A549 (cell line): Measurements from ENCODE around the gene SIVA1. TPM values are rescaled to one million over a fixed set of nuclear protein-coding genes. Genes with fewer than 3 reads are reported as not detected.

Experiments
- ATAC-seq, 2 experiments: fragments of 200-7000 bp in 1 of 2; fragments of >200 bp in 1 of 2; cut with Nextera tagmentation in 1 of 2; cut with Tn5 transposase in 1 of 2; 3 replicates each; pipeline versions ENCODE4 v1.8.0 to v1.9.1; 2018 to 2020; ENCODE audit warnings: mild to moderate bottlenecking in 1 of 2, moderate library complexity in 1 of 2
- CTCF ChIA-PET: fragments of 300-600 bp; sonication (Branson Sonifier 250); formaldehyde crosslinking; extraction: SDS; loops from one replicate; lab custom pipeline; 2021; ENCODE audit warnings: antibody characterized with exemption, inconsistent platforms; lab: Yijun Ruan, JAX
- POLR2A ChIA-PET: fragments of 350-600 bp; formaldehyde crosslinking; extraction: SDS; loops from one replicate; lab custom pipeline; 2021; ENCODE audit warnings: antibody characterized with exemption, inconsistent platforms; lab: Yijun Ruan, JAX
- DNase-seq, 2 experiments: peaks; one replicate each; pipeline versions ENCODE4 v3.0.0 to v3.0.0-alpha.2; 2011 to 2016; ENCODE audit warnings: low read depth in 1 of 2, low spot score in 1 of 2
- FAIRE-seq: peaks from 2 replicates; lab custom pipeline; 2011; peaks lifted over from hg19 to GRCh38; lab: Jason Lieb, UNC
- H3K27ac ChIP-seq, 2 experiments: fragments of >200 bp; sonication (Bioruptor Twin); formaldehyde crosslinking; 3 replicates each; pipeline ENCODE4 v1.5.1; 2016 to 2017
- H3K4me1 ChIP-seq: fragments of >200 bp; sonication (Bioruptor Twin); formaldehyde crosslinking; 3 replicates; pipeline ENCODE4 v1.6.1; 2016
- H3K4me2 ChIP-seq: fragments of >200 bp; sonication (Bioruptor Twin); formaldehyde crosslinking; 3 replicates; pipeline ENCODE4 v1.6.1; 2016
- H3K4me3 ChIP-seq: fragments of >200 bp; sonication (Bioruptor Twin); formaldehyde crosslinking; 3 replicates; pipeline ENCODE4 v1.5.1; 2016
- H3K9me3 ChIP-seq: fragments of >200 bp; sonication (Bioruptor Twin); formaldehyde crosslinking; 3 replicates; pipeline ENCODE4 v1.6.1; 2016
- CTCF ChIP-seq: fragments of >200 bp; sonication (Bioruptor Twin); formaldehyde crosslinking; IDR thresholded peaks from 3 replicates; pipeline ENCODE4 v1.5.1; 2016
- ESRRA ChIP-seq: fragments of 150-350 bp; IDR thresholded peaks from 2 replicates; pipeline ENCODE4 v1.6.1; 2014; ENCODE audit warnings: mild to moderate bottlenecking, low read length, borderline replicate concordance
- KDM1A ChIP-seq: fragments of 200-600 bp; sonication (generic); IDR thresholded peaks from 2 replicates; pipeline ENCODE4 v1.6.1; 2016; ENCODE audit warnings: low read depth, mild to moderate bottlenecking
- MAX ChIP-seq: IDR thresholded peaks from 2 replicates; pipeline ENCODE4 v1.6.1; 2012
- PHF8 ChIP-seq: fragments of 200-600 bp; sonication (generic); IDR thresholded peaks from 2 replicates; pipeline ENCODE4 v1.6.1; 2016; ENCODE audit warnings: low read depth, mild to moderate bottlenecking, antibody characterized with exemption, moderate library complexity, borderline replicate concordance
- RAD21 ChIP-seq, 2 experiments: fragments of >200 bp in 1 of 2; sonication (Bioruptor Twin) in 1 of 2; formaldehyde crosslinking in 1 of 2; IDR thresholded peaks in 1 of 2; conservative IDR thresholded peaks in 1 of 2; 2 replicates in 1 of 2; 3 replicates in 1 of 2; pipeline ENCODE4 v1.6.1; 2012 to 2018; ENCODE audit warnings: inconsistent platforms in 1 of 2
- RCOR1 ChIP-seq: fragments of 150-350 bp; IDR thresholded peaks from 2 replicates; pipeline ENCODE4 v1.6.1; 2014; ENCODE audit warnings: antibody characterized with exemption, low read length, low read depth
- REST ChIP-seq: fragments of 200-600 bp; sonication (generic); IDR thresholded peaks from 2 replicates; pipeline ENCODE4 v1.6.1; 2016; ENCODE audit warnings: antibody characterized with exemption, mild to moderate bottlenecking, moderate library complexity
- RFX5 ChIP-seq: fragments of 450-650 bp; IDR thresholded peaks from 2 replicates; pipeline ENCODE4 v1.7.1; 2014; ENCODE audit warnings: antibody characterized with exemption, mild to moderate bottlenecking, moderate library complexity
- RNF2 ChIP-seq: fragments of 200-600 bp; sonication (generic); IDR thresholded peaks from 2 replicates; pipeline ENCODE4 v1.6.1; 2016; ENCODE audit warnings: low read depth, mild to moderate bottlenecking, antibody characterized with exemption, moderate library complexity, borderline replicate concordance
- SREBF2 ChIP-seq: fragments of 450-650 bp; IDR thresholded peaks from 2 replicates; pipeline ENCODE4 v1.6.1; 2014; ENCODE audit warnings: mild to moderate bottlenecking, moderate library complexity
- ZC3H11A ChIP-seq: fragments of 450-650 bp; IDR thresholded peaks from 2 replicates; pipeline ENCODE4 v1.6.1; 2014; ENCODE audit warnings: antibody characterized with exemption, mild to moderate bottlenecking
- ZNF302 ChIP-seq: fragments of 250-450 bp; sonication (Bioruptor Pico); IDR thresholded peaks from 2 replicates; pipeline ENCODE4 v1.9.0; 2021; ENCODE audit warnings: inconsistent platforms, mild to moderate bottlenecking, moderate library complexity
- WGBS: methylation state at CpG from one replicate; pipeline ENCODE4 v1.1.6; 2017; ENCODE audit errors: missing lambda C conversion rate; 5-methylcytosine and 5-hydroxymethylcytosine counted together
- polyA plus RNA-seq, 4 experiments: library from polyadenylated mRNA; depleted of rRNA in 3 of 4; stranded (reverse); fragments of >200 nt; fragmentation: RNase III in 1 of 4; extraction: RNeasy Plus Mini Kit Qiagen cat#74134 plus additional on column Dnase treatment in 1 of 4; gene quantifications; 2 replicates in 3 of 4; 3 replicates in 1 of 4; pipeline ENCODE4 v1.2.3, GENCODE V29; 2011 to 2017

Gene SIVA1
- polyA plus RNA-seq, 2 of the 4 experiments (the other 2 are of a cell fraction) = 90.0 to 169 TPM

GRCh38 chr14:104800771-104801519 is 48.0 kb downstream of the SIVA1 start, which contains the start of gene ZBTB42:
ZBTB42 (plus strand) TSS chr14:104801101; CDS start chr14:104801198, 97 bp downstream.
- POLR2A ChIA-PET = no interaction called here
- peak within 1 kb of the TSS; percentile 68 for H3K4me3 ChIP-seq
- FAIRE-seq (no peak), ATAC-seq (peak; percentile 7 to 15; a peak in 4 of 6 replicates), DNase-seq (no peak)
- H3K27ac ChIP-seq = peak within 1 kb of the TSS; percentile 74 to 95
- CTCF ChIA-PET = interaction anchor here (0.9 to 2.1 kb wide), 8 partner anchors 9 to 35 kb away, joined by 3 to 8 read pairs (median 4); no protein-coding TSS in a partner anchor
- H3K4me2 ChIP-seq = peak within 1 kb of the TSS; percentile 99
- H3K9me3 ChIP-seq = no peaks in the 10 kb centered on the region
- peaks cover 54% of the 10 kb centered on the region for H3K4me1 ChIP-seq
- TF ChIP-seq RAD21 (conservative IDR thresholded peaks at IDR 0.05 in 1 of 2, IDR thresholded peaks at IDR 0.05 in 1 of 2) = no peak
- peak; percentile 41; the same call in 1 of the 2 replicates for TF ChIP-seq MAX
- no peak for TF ChIP-seq RCOR1
- 0 out of 2 replicates have a peak, but pooled peaks have one; percentile 58 for TF ChIP-seq RNF2
- TF ChIP-seq CTCF = no peak
- TF ChIP-seq PHF8 = 0 out of 2 replicates have a peak, but pooled peaks have one; percentile 25
- WGBS = 6% methylated on average over 42 of the region's 105 CpGs

- peak overlapping the region; percentile 99 for H3K4me2 ChIP-seq
- POLR2A ChIA-PET = no interaction called here
- H3K4me1 ChIP-seq = peaks cover 51% of the 10 kb centered on the region
- 88% methylated on average over 31 of the region's 45 CpGs for WGBS
- peak overlapping the region in 1 of 2 experiments; percentile 95; a peak in 4 of 6 replicates for H3K27ac ChIP-seq
- CTCF ChIA-PET = interaction anchor here (0.6 to 2.1 kb wide), 6 partner anchors 19 to 36 kb away, joined by 3 to 8 read pairs (median 6); no protein-coding TSS in a partner anchor
- ATAC-seq = no peak
- TF ChIP-seq PHF8 (no peak), RFX5 (no peak), MAX (no peak), SREBF2 (no peak), ESRRA (no peak), KDM1A (no peak), ZNF302 (CRISPR knock-in tag) (no peak), ZC3H11A (no peak), RAD21 (conservative IDR thresholded peaks at IDR 0.05 in 1 of 2, IDR thresholded peaks at IDR 0.05 in 1 of 2) (no peak), REST (no peak)
- TF ChIP-seq, all 56 proteins: peak for 0
- Histone ChIP-seq H3K9me3 (no peaks in the 10 kb centered on the region), H3K4me3 (peak overlapping the region; percentile 68)
- FAIRE-seq = no peak
- no peak for DNase-seq
Observed at GRCh38 chr14:104801520-104802393, 48.8 kb downstream of the SIVA1 start.
